ENCODE data around the gene POLDIP2.

GRCh38 chr17:28339431-28339830, 17.9 kb downstream of the POLDIP2 start:
- TF ChIP-seq CTCF (IDR thresholded peaks at IDR 0.05), result no peak
- no peak for TF ChIP-seq POLR2A (IDR thresholded peaks at IDR 0.05)

Measured in vagina (tissue), 2 donors.